Stimulated activated CD8-positive, alpha-beta memory T cell treated with anti-CD3 and anti-CD28 coated beads, Interleukin-12 subunit alpha, Interleukin-12 subunit beta, amount 100 ng/mL, for 24 hours (primary cell): ENCODE data around the gene NCLN.
"Not testable (repeated sequence)": the region's sequence is repeated elsewhere in the genome, so short reads cannot be mapped to it uniquely, and the experiment has no call there.

Experiments used
- DNase-seq: peaks from one replicate; pipeline ENCODE4 v3.0.0-alpha.2; 2020; ENCODE audit errors: extremely low read depth

NCLN gene

GRCh38 chr19:3198901-3199700 lies 13.4 kb downstream of the NCLN start:
- DNase-seq, result no peak

- DNase-seq, result no peak
These were observed 15.5 kb downstream of the NCLN start for GRCh38 chr19:3201072-3201700.

DNA sequence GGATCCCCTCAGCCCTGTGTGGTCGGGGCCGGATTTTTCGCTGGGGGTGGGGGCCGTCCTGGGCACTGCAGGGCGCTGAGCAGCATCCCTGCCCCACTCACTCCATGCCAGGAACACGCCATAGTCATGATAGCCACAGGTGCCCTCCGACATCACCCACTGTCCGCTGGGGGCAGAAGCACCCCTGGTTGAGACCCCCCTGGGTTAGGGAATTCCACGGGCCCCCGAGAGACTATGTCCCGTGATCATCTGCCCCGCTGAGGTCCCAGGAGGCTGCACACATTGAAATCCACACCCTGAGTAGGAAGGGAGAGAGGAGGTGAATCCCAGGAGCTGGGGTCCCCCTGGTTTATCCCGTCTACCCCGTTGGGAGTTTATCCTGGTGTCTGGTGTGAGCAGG lies 16.2 kb downstream of the NCLN start:
- no peak for DNase-seq

DNA sequence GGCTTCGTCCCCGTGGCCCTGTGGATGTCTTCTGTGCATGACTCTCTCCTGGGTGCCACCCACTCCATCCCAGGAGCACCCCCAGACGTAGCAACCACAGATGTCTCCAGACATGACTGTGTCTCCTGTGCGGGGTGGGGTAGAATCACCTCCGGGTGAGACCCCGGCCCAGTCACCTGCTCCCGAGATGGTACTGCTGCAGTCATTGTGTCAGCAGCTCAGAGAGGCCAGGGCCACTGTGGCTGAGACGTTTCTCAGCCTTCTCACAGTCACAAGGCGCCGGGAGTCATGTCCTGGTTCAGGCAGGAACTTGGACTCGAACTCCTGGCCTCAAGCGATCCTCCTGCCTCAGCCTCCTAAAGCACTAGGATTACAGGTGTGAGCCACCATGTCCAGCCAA lies 16.6 kb downstream of the NCLN start:
- DNase-seq, result no peak

DNA sequence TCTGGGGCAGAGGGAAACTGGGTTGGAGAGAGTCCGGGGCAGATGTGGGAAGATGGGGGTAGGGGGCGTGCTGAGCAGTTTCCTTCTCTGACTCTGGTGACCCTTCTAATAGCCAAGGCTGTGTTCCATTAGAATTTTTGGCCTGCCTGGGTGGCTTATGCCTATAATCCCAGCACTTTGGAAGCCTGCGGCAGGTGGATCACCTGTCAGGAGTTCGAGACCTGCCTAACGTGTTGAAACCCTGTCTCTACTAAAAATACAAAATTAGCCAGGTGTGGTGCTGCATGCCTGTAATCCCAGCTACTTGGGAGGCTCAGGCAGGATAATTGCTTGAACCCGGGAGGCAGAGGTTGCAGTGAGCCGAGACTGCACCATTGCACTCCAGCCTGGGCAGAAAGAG lies 17.2 kb downstream of the NCLN start:
- DNase-seq, result not testable (repeated sequence)

DNA sequence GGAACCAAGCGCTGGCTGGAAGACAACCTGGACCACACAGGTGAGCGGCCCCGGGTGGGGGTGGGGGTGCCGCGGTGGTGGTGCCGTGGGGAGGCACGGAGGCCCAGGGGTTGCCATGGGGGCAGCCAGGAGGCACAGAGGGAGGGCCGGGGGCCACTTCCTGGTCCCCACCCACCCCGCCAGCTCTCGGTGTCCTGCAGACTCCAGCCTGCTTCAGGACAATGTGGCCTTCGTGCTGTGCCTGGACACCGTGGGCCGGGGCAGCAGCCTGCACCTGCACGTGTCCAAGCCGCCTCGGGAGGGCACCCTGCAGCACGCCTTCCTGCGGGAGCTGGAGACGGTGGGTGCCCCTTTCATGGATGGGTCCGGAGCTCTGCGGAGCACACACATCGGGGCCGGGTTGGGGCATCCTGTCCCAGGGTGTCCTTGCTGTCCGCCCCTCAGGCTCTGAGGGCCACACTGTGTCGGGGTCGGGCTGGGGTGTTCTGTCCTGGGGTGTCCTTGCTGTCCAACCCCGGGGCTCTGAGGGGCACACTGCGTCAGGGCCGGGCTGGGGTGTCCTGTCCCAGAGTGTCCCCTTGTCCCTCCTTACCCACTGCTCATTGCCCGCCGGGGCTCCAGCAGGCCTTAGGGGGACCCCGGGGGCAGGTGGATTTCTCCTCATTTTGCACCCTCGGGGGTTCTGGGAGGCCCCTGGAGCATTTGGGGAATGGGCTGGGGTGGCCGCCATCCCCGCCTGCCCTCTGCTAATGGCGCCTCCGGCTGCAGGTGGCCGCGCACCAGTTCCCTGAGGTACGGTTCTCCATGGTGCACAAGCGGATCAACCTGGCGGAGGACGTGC lies 18.3 kb downstream of the NCLN start:
- DNase-seq, result no peak

- no peak for DNase-seq
These were observed 19.0 kb downstream of the NCLN start for GRCh38 chr19:3204646-3205275.

DNA sequence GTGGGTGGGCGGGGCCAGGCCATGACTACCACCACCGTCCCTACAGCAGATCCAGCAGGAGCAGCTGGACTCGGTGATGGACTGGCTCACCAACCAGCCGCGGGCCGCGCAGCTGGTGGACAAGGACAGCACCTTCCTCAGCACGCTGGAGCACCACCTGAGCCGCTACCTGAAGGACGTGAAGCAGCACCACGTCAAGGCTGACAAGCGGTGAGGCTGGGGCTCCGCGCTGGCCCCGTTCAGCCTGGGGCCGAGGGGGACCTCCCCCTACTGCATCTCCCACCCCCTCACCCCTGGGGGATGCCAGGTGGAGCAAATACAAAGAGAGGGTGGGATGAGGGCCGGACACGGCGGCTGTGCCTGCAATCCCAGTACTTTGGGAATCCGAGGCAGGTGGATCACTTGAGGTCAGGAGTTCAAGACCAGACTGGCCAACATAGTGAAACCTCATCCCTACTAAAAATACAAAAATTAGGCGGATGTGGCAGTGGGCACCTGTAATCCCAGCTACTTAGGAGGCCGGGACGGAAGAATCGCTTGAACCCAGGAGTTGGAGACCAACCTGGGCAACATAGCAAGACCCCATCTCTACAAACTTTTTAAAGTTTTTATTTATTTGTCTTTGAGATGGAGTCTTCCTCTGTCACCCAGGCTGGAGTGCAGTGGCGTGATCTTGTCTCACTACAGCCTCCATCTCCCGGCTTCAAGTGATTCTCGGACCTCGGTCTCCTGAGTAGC lies 20.7 kb downstream of the NCLN start:
- no peak for DNase-seq

GRCh38 chr19:3207461-3208242 lies 21.9 kb downstream of the NCLN start:
- no peak for DNase-seq

DNA sequence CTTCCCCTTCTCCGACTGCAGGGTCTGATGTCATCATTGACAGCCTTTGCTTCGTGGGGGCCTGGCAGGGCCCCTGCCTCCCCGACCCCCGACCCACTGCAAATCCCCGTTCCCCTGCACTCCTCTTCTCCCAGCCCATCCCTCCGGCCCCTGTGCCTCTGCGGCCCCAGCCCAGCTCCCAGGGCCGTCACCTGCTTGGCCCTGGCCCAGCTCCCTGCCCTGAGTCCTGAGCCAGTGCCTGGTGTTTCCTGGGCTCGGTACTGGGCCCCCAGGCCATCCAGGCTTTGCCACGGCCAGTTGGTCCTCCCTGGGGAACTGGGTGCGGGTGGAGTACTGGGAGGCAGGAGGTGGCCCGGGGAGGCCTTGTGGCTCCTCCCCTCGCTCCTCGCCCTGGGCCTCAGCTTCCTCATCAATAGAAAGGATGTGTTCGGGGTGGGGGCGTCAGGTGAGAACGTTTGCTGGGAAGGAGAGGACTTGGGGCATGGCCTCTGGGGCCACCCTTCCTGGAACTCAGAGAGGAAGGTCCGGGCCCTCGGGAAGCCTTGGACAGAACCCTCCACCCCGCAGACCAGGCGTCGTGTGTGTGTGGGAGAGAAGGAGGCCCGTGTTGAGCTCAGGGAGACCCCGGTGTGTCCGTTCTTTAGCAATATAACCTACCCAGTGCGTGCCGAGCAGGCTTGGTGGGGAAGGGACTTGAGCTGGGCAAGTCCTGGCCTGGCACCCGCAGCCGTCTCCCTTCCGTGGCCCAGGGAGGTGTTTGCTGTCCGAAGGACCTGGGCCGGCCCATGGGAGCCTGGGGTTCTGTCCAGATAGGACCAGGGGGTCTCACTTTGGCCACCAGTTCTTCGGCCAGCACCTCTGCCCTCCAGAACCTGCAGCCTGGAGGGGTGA lies 22.8 kb downstream of the NCLN start:
- no peak for DNase-seq

- peak; percentile 30 for DNase-seq
These were observed 24.8 kb downstream of the NCLN start for GRCh38 chr19:3210347-3211017.

DNA sequence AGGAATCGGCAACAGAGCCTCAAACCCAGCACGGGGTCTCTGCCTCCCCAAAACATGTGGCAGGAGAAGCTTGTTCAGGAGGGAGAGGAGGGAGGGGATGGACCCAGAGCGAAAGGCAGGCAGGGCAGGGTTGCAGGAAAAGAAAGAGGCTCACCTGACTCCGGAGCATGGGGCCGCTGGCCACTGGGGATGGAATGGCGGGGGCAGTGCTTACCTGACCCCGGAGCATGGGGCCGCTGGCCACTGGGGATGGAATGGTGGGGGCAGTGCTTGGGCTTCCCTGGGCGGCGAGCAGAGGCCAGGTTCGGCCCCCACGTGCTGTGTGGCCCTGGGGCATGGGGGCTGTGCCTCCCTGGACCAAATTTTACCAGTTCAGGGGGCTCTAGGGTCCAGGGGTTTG lies 25.5 kb downstream of the NCLN start:
- DNase-seq, result no peak

- DNase-seq, result no peak
These were observed 27.4 kb downstream of the NCLN start for GRCh38 chr19:3213159-3213558.

DNA sequence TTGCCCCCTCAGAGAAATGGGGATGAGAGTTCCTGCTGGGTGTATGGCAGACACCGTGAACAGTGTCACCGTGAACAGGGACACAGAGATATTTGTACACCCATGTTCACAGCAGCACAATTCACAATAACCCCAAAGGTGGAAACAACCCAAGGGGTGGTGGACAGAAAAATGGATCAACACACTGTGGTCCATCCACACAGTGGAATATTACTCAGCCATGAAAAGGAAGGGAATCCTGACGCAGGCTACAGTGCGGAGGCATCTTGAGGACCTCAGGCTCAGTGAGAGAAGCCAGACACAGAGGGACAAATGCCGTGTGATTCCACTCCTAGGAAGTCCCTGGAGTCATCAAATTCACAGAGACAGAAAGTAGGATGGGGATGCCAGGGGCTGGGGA lies 31.1 kb downstream of the NCLN start:
- no peak for DNase-seq

DNA sequence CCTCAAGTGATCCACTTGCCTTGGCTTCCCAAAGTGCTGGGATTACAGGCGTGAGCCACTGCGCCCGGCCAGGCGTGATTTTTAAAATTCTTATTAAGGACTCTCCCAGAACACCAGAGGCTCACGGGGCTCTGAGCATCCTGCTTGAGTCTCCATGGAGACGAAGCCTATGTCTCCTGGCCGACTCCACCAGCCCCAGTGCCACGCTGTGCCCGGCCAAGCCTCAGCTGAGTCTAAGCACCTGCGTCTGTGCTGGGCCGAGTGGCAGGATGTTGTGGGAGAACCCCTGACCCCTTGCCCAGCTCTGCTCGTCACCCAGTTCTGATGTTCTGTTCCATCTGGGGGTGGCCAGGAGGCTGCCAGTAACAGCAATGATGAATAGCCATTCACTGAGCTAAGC lies 34.8 kb downstream of the NCLN start:
- no peak for DNase-seq

- not testable (repeated sequence) for DNase-seq
These were observed 35.8 kb downstream of the NCLN start for GRCh38 chr19:3221576-3221975.

DNA sequence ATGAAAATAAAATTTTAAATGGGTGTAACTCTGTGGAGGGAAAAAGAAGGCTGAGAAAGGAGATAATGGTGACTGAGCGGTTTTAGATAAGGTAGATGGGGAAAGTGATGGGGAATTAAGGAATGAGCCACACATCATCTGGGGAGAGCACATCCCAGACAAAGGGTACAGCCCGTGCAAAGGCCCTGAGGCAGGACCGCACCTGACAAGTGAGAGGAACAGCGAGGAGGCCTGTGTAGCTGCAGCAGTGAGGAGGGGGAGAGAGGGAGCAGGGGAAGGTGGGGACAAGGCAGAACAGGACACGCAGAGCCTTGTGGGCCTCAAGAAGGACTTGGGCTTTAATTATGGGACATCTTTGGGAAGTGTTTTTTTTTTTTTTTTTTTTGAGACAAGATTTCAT lies 37.0 kb downstream of the NCLN start:
- DNase-seq, result no peak

DNA sequence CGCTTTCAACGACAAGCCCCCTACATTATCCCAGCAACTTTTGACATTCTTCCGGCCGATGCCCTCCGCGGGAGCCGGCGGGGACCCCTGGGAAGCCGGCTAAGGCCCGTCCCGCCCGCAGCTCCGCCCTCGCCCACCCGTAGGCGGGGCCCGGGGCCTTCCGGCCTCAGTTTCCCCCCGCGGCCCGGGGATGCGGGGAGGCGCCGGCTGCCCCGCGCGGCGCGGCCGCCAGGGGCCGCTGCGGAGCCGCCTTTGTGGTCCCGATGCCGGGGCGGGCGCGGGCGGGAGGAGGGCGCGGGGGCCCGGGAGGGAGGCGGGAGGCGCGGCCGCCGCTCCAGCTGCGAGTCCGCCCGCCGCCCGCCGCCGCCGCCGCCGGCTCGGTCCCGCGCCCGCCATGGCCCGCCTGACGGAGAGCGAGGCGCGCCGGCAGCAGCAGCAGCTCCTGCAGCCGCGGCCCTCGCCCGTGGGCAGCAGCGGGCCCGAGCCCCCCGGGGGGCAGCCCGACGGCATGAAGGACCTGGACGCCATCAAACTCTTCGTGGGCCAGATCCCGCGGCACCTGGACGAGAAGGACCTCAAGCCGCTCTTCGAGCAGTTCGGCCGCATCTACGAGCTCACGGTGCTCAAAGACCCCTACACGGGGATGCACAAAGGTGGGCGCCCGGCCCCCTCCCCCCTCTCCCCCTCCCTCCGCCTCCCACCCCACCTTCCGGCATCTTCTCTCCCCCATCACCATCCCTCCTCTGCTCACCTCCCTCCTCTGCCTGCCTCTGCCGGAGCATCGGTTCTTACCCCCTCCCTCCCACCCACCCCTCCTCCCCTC lies 38.8 kb downstream of the NCLN start, which contains the start of gene CELF5:
TSS of gene CELF5 (plus strand) at position 316 of the 823 bp plus-strand sequence. CDS start at position 395, 79 bp downstream.
- peak; percentile 25 for DNase-seq
